ENCODE measurements around the gene GNA15. TPM values are rescaled to one million over a fixed set of nuclear protein-coding genes. Genes with fewer than 3 reads are reported as not detected.

GNA15 gene
- total RNA-seq, 2 experiments from 2014 or later, result 44.1 to 45.5 TPM

DNA sequence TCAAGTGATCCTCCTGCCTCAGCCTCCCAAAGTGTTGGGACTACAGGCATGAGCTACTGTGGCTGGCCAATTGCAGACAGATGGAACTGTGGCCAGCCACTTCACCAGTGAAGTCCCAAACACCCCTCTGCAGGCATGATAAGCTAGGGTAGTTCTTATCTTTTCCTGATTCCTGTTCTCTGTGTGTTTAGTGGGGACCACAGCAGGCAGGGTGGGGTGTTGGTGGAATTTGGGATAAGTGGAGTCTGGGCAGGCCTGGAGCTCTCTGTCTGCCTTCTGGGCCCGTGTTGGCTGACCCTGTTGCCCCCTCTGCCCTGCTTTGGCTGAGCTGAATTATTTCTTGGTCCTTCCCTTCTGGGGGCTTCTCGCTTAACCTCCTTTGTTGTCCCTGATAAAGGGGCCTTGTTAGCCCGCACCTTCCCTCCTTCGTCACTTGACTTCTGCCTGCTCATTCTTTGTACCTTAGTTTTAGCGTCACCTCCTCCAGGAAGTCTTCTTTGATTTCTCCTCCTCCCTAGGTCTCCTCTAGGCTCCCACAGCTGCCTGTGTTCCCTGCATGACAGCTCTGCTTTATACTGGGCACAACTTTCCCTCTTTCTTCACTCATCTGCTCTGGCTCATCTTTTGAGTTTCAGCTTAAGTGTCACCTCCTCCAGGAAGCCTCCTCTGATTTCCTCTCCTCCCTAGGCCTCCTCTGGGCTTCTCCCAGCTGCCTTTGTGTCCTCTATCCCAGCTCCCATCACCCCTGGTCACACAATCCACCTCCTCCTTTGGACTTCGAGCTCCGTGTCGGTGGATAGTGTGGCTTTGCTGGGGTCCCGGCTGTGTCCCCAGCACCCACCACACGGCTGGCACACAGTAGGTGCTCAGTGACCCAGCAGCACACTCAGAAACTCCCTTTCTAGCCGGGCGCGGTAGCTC is 48.1 kb downstream of the GNA15 start:
- Mint-ChIP-seq H3K36me3 (ENCODE audit: low read depth) (peaks cover 53% of the 10 kb centered on the region), H3K4me3 (peak overlapping the region; percentile 84), H3K4me1 (ENCODE audit: low read depth) (peaks cover 52% of the 10 kb centered on the region), H3K27ac (peak overlapping the region; percentile 69), H3K9me3 (no peaks in the 10 kb centered on the region), H3K27me3 (no peaks in the 10 kb centered on the region)
- intact Hi-C loops (cut with micrococcal nuclease), result no loop called here
- ChIA-PET CTCF (interaction anchor here (0.5 to 1.7 kb wide), 8 partner anchors 20 to 301 kb away, joined by 3 to 8 read pairs (median 4); no protein-coding TSS in a partner anchor), POLR2A (no interaction called here)
- no peak for DNase-seq
- TF ChIP-seq, protein P1, sequence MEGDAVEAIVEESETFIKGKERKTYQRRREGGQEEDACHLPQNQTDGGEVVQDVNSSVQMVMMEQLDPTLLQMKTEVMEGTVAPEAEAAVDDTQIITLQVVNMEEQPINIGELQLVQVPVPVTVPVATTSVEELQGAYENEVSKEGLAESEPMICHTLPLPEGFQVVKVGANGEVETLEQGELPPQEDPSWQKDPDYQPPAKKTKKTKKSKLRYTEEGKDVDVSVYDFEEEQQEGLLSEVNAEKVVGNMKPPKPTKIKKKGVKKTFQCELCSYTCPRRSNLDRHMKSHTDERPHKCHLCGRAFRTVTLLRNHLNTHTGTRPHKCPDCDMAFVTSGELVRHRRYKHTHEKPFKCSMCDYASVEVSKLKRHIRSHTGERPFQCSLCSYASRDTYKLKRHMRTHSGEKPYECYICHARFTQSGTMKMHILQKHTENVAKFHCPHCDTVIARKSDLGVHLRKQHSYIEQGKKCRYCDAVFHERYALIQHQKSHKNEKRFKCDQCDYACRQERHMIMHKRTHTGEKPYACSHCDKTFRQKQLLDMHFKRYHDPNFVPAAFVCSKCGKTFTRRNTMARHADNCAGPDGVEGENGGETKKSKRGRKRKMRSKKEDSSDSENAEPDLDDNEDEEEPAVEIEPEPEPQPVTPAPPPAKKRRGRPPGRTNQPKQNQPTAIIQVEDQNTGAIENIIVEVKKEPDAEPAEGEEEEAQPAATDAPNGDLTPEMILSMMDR (IDR thresholded peaks at IDR 0.05), result no peak
- no peak for ATAC-seq

DNA sequence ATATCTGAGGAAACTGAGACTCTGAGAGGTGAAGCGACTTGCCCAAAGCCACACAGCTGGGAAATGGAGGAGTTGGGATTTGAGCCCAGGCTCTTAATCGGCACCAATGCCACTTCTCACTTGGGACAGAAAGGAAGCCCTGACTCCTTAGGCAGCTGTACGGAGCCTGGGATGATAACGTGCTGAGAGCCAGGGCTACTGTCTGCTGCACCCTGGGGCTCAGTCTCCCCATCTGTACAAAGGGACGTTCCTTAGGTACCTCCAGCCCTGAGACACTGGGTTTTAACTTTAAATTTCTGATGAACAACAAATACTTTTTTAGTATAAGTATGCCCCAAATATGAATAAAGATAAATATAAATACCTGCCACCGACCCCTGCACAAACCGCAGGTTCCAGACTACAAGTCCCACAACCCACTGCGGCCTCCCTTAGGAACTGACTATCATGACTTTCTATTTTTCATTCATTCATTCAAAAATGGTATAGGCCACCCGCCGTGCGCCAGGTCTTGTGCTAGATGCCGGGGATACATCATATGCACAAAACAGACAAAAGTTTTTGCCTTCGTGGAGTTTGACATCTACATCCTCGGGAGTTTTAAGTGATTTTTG is 49.1 kb downstream of the GNA15 start:
- Mint-ChIP-seq H3K4me1 (ENCODE audit: low read depth) (peaks cover 56% of the 10 kb centered on the region), H3K9me3 (no peaks in the 10 kb centered on the region), H3K27ac (peak overlapping the region; percentile 98), H3K4me3 (peak overlapping the region; percentile 84), H3K27me3 (no peaks in the 10 kb centered on the region), H3K36me3 (ENCODE audit: low read depth) (peaks cover 50% of the 10 kb centered on the region)
- TF ChIP-seq, protein P1 (IDR thresholded peaks at IDR 0.05), result no peak
- ChIA-PET CTCF (interaction anchor here (1.0 to 1.7 kb wide), 4 partner anchors 21 to 91 kb away, joined by 3 to 8 read pairs (median 4); no protein-coding TSS in a partner anchor), POLR2A (interaction anchor here (0.6 kb wide), 2 partner anchors 349 to 351 kb away, joined by 3 read pairs; no protein-coding TSS in a partner anchor)
- ATAC-seq (peak; percentile 47), DNase-seq (peak; percentile 89)
- intact Hi-C loops (cut with micrococcal nuclease), result no loop called here

DNA sequence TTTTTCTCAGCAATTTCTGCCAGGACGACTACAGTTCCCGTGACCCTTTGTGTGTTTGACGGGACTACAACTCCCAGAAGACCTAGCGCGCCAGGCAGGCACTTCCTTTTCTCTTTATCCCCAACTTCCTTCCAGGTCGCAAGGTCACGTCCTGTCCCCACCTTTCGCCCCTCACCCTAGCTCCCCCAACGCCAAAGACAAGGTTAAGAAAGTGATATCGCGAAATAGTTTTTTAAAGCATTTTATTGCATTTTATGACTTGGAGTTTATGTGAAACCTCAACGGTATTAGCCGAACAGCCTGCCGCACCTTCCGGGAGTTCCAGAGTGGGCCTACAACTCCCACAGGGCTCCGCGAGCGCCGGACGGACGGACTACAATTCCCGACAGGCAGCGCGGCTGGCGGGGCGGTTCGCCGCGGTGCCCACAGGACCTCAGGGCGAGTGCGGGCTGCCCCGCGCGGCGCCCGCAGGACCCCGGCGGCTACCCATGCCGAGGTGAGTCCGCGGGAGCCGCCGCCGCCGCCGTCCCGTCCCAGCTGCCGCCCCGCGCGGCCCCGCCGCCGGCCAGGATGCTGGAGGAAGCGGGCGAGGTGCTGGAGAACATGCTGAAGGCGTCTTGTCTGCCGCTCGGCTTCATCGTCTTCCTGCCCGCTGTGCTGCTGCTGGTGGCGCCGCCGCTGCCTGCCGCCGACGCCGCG is 49.8 kb downstream of the GNA15 start, which contains the start of gene NCLN:
Gene NCLN (plus strand): TSS at position 470 of the 699 bp plus-strand sequence. CDS start 101 bp downstream, at position 571.
- ChIA-PET CTCF (no interaction called here), POLR2A (interaction anchor here (0.6 to 2.3 kb wide), 5 partner anchors 9 to 352 kb away, joined by 3 to 5 read pairs (median 3); no protein-coding TSS in a partner anchor)
- DNase-seq (peak; percentile 95), ATAC-seq (peak; percentile 89)
- Mint-ChIP-seq H3K36me3 (ENCODE audit: low read depth) (peaks cover 43% of the 10 kb centered on the region), H3K9me3 (no peaks in the 10 kb centered on the region), H3K27ac (peak within 1 kb of the TSS; percentile 98), H3K27me3 (no peaks in the 10 kb centered on the region), H3K4me1 (ENCODE audit: low read depth) (peaks cover 56% of the 10 kb centered on the region), H3K4me3 (peak within 1 kb of the TSS; percentile 93)
- TF ChIP-seq, protein P1 (IDR thresholded peaks at IDR 0.05), result no peak
- intact Hi-C loops (cut with micrococcal nuclease), result no loop called here

DNA sequence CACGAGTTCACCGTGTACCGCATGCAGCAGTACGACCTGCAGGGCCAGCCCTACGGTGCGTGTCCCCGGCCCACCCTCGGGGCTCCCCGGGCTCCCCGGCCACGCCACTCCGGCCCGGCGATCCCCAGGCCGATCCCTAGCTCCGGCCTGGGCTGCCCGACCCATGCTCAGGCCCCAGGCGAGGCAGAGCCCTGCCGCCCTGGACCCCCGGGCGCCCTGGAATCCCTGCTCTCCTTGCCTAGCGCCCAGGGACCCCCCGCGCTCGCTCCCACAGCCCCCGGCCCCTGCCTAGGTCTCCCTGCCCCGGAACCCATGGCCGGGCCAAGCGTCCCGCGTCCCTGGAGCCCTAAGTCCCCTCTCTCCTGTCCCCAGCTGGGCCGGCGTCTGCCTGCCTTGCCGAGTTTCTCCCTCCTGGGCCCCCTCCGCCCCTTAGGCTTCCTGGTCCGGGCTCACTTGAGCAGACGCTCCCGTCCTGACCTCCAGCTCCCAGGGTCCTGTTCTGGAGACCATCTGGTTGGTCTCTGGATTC is 50.4 kb downstream of the GNA15 start:
- ChIA-PET POLR2A (interaction anchor here (0.6 to 2.3 kb wide), 4 partner anchors 8 to 303 kb away, joined by 3 to 5 read pairs (median 4); no protein-coding TSS in a partner anchor), CTCF (interaction anchor here (0.8 to 1.3 kb wide), 3 partner anchors 23 to 82 kb away, joined by 3 to 4 read pairs (median 3); no protein-coding TSS in a partner anchor)
- Mint-ChIP-seq H3K4me1 (ENCODE audit: low read depth) (peaks cover 59% of the 10 kb centered on the region), H3K27me3 (no peaks in the 10 kb centered on the region), H3K36me3 (ENCODE audit: low read depth) (peaks cover 40% of the 10 kb centered on the region), H3K4me3 (peak overlapping the region; percentile 93), H3K9me3 (no peaks in the 10 kb centered on the region), H3K27ac (peak overlapping the region; percentile 82)
- intact Hi-C loops (cut with micrococcal nuclease), result no loop called here
- DNase-seq (no peak), ATAC-seq (no peak)
- TF ChIP-seq, protein P1 (IDR thresholded peaks at IDR 0.05), result no peak
